Measurements from ENCODE around the gene DNHD1.
"Not testable (repeated sequence)": the region's sequence is repeated elsewhere in the genome, so short reads cannot be mapped to it uniquely, and the experiment has no call there.

Gene DNHD1

DNA sequence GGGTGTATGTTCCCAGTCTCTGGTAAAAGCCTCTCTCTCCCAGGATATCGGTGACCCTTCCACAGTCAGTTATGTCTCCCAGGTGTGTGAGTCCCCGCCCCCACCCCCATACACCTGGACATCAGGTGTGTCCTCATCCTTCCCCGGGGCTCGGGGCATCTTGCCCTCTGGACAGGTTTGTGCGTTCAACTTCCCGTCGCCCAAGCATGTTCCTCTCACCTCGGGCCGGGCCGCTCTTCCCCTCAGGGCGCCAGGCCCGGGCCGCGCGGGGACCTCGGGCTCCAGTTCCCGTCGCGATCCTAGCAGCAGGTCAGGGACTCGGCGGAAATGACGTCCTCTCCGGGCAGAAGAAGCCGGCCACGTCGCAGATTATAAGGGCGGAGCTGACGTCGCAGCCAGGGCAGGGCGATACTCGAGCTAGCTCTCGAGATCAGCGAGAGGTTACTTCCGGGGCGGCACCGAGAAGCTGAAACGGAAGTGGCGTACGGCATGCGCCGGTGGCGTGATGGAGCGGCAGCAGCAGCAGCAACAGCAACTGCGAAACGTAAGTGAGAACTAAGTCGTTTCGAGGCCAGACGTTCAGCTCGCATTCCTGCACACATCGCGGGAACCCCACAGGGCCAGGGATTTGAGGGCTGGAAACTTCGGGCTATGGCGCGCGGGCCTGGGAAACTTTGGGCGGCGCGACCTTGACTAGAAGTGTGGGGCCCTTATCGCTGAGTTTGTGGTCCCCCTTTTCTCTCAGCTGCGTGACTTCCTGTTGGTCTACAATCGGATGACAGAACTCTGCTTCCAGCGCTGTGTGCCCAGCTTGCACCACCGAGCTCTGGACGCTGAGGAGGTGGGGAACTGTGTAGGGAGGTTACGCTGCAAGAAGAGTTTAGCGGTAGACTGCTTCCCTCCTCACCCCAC is 15.8 kb upstream of the DNHD1 start, which contains the start of the genes ARFIP2 and TIMM10B:
ARFIP2 (minus strand) TSS at position 320 of the 912 bp plus-strand sequence. CDS start 910 bp downstream, outside the sequence.
TIMM10B (plus strand) TSS at position 490 of the 912 bp plus-strand sequence; CDS start at position 506, 16 bp downstream.
- DNase-seq (ENCODE audit: low read depth in 3 of 3): peak; percentile 88 to 91 (median 90)

DNA sequence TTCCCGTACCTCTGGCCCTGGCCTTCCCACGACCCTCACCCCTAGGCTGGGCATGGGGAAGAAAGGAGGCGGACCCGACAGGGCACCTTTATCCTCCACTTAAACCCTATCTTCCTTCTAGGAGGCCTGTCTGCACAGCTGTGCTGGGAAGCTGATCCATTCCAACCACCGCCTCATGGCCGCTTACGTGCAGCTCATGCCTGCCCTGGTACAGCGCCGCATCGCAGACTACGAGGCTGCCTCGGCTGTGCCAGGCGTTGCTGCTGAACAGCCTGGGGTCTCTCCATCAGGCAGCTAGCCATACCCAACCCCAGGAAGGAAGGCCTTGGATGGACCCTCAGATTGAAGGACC is 15.2 kb upstream of the DNHD1 start:
- no peak for DNase-seq (ENCODE audit: low read depth in 3 of 3)

DNA sequence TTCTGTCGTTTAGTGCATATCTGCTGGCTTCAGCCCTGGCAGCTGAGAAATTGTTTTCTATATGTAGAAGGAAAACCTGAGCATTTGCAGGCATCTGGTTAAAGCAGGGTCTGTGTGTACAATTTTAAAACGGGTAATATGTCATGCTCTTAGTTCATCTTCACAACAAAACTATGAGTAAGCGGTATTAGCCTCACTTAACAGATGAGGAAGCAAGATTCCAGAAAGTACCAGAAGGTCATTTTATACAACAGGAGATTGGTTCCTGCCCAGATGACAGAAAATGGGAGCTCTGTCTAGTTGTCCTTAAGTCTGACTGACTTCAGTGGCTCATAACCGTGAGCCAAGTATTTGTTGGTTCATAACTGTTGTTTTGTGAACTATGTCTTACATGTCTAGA is 14.6 kb upstream of the DNHD1 start:
- DNase-seq (ENCODE audit: low read depth in 3 of 3): no peak

DNA sequence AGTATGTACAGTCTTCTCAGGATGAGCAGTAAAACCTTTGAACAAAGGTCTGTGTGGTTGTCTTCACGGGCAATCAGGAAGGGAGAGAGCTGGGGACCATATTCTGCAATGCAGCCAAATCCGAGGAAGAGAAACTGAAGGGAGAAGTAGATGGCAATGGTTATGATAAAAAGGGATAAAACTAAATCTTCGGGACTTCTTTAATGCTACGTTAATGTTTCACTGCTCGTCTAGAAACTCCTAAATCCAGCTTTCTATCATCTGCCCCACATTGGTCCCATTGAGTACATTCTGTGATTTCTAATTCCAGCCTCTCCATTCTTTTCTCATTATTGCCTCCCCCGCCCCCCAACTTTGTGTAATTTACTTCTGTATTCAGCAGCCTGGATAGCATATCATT is 14.1 kb upstream of the DNHD1 start:
- DNase-seq (ENCODE audit: low read depth in 3 of 3): no peak

DNA sequence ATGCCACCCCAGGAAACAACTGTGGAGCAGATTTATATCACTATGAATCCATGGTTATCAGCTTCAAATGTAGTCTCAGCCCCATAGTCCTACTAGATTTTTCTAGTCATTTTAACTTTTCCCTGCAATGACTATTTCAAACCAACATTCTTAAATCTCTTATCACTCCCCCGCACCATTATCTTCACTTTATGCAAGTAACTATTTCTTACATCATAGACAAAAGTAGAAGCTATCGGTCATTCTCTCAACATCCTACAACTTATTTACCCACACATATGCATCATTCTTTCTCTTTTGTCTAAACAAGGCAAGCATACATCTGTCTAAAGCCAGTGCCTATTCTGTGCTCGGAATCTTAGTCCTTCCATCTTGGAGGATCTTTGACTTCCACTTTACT is 11.4 kb upstream of the DNHD1 start:
- no peak for DNase-seq (ENCODE audit: low read depth in 3 of 3)

DNA sequence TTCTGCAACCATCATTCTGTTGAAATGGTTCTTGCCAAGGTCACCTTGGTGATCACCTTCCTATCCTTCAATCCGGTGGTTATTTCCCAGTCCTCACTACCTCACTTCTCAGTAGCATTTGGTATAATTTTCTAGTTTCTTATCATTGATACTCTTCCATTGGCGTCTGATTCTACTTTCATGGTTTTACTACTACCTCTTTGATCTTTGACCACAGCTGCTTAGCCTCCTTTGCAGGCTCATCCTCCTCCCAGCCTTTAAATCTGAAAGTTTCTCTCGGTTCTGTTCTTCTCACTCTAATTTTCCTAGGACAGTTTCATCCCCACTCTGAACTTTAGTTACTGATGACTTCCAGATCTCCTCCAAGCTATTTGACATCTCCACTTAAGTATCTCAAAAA is 10.8 kb upstream of the DNHD1 start:
- no peak for DNase-seq (ENCODE audit: low read depth in 3 of 3)

DNA sequence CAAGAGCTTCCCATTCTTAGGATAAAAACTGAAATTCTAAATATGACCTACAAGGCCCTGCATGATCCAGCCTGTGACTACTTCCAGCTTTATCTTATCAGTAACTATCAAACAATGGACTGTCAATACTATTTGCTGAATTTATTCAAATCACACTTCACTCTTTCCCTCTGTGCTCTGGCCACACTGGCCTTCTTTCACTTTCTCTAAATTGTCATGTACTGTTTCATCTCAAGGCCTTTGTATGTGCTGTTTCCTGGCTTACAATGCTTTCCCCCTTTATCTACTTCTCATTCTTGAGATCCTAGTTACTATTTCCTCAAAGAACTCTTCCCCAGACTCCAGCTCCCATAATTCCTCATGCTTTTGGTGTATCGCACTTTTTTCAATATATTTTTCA is 10.1 kb upstream of the DNHD1 start:
- no peak for DNase-seq (ENCODE audit: low read depth in 3 of 3)

DNA sequence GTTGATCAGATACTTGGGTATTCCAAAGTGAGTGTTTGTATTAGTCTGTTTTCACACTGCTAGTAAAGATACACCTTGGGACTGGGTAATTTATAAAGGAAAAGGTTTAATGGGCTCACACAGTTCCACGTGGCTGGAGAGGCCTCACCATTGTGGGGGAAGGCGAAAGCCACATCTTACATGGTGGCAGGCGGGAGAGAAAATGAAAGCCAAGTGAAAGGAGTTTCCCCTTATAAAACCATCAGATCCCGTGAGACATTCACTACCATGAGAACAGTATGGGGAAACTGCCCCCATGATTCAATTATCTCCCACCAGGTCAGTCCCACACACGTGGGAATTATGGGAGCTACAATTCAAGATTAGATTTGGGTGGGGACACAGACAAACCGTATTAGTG is 8.7 kb upstream of the DNHD1 start:
- DNase-seq (ENCODE audit: low read depth in 3 of 3): no peak

DNA sequence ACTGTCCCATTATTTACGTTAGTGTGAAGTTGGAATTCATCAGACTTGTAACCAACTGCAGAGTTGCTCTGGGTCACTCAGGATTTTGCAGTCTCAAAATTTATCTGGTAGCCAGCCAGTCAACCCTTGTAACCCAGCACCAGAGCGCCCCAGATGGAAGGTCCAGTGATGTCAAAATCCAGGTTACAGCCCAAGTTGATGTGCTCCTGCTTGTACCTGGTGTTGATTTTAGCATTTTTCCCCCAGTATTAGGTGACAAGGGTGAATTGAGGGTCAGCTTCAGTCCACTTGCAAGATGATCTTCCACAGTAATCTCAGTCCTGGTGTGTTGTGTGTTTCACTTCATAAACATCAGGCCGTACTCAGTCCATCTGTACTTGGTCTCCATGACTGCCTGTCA is 8.3 kb upstream of the DNHD1 start:
- no peak for DNase-seq (ENCODE audit: low read depth in 3 of 3)

DNA sequence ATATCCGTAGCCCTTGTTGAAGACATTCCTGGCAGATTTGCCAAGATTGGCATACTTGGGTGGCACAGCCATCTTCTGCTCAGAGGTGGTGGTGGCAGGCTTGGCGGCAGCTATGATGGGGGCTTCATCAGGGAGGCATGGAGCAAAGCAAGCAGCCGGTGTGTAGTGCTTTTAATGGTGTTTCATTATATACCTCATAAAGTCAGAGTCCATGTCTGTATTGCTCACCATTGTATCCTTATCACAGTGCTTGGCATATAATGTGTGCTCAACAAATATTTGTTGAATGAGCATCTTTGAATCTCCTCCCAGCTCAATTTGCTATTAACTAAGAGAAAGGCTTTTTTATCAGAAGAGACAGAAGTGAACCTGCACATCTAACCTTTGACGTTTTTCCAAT is 7.8 kb upstream of the DNHD1 start:
- DNase-seq (ENCODE audit: low read depth in 3 of 3): no peak

DNA sequence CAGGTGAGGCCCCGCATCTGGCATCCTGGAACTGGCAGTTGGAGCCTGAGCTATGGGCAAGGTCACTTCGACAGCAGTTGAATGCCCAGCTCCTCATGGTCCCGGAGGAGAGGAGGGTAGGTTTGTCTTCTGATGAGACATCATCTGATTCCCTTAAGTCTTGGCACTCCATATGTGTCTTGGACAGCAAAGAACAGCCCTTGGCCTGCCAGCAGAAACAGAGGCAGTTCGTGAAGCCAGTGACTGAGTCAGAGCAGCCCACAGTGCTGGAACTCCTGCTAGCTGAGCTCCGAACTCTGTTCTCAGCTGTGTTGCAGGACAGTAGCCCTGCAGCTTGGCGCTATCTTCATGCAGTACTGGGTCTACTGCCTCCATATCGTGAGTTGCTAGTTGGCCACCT is 1.0 kb downstream of the DNHD1 start:
- DNase-seq (ENCODE audit: low read depth in 3 of 3): no peak

DNA sequence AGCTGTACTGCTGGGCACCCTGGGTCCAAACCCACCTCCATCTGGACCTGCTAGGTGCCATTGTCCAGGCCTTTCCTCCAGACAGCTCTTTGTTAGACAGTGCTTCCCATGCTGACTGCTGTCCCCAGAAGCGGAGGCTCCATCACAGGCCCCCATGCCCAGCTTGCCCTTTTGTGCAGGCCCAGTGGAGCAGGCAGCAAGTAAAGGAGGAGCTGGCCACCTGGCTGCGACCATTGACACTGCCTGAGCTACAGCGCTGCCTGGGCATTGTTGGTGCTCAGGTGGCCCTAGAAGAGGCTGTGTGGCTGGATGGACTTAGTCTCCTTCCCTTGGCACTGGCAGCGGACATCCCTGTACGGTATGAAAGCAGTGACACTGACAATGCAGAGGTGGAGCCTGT is 1.5 kb downstream of the DNHD1 start:
- no peak for DNase-seq (ENCODE audit: low read depth in 3 of 3)

DNA sequence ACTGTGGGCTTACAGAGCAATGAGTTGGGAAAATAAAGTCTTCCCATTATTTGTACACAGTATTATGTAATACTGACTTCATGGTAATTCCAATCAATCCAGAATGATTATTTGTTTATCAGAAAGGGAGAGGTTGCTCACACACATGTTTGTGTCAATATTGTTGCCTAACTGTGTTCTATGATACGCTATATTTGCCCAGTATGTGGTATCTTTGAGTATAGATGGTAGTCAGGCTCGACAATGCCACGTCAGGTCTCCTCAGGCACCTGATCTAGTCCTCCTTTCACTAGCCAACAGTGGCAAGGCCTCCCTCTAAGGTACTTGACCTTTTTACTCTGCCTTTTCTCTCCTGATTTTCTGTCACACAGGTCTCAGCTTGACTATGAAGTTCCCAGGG is 5.3 kb downstream of the DNHD1 start:
- DNase-seq (ENCODE audit: low read depth in 3 of 3): no peak

DNA sequence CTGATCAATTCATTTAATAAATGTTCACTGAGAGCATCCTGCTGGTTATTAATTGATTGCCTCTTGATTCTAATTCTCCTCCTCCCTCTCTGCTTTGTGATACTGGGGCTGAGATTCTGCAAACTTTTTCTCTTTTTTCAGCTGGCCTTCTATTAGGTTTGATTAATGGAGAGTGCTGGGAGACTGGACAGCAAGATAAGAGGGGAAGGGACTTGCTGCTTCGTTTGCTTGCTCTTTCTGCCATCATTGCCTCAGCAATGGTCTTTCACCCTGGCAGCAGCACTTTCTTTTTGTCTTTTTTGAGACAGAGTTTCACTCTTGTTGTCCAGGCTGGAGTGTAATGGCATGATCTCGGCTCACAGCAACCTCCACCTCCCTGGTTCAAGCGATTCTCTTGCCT is 7.1 kb downstream of the DNHD1 start:
- DNase-seq (ENCODE audit: low read depth in 3 of 3): no peak

DNA sequence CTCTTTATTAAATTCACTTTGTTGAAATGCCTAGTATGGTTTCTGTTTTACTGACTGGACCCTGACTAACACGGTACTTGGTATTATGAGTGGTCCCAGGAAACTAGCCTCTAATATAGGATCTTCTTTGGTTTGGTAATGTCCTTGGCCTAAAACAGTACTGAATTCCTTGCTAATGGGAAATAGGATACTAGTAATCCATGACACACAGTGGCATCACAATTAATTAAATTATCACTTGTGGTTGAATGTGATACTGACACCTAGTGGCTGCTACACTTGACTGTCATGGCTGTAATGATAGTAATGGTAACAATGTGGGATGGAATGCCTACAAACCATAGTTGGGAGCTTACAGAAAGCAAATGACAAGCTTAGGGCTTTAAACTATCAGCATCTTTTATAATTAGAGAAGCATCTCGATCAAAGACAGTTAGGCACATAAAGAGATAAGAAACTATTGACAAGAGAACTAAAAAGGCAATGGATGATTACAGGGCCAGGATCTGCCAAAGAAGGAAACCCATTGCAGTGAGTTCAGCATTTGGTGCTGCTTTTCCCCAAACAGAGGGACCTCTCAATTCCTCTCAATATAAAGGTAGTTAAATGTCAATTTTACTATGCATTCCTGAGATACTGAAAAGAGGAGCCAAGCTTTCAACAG is 8.6 kb downstream of the DNHD1 start:
- no peak for DNase-seq (ENCODE audit: low read depth in 3 of 3)

DNA sequence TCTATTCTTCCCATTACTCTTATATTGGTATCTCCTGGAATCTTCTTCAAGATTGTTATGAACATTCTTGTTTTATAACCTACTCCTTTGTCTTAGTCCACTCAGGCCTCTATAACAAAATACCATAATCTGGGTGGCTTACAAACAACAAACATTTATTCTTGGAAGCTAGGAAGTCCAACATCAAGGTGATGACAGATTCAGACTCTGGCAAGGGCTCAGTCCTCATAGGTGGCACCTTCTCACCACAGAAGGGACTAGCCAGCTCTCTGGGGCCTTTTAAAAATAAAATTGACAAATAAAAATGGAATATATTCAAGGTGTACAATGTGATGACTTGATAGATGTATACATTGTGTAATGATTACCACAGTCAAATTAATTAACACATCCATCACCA is 19.8 kb downstream of the DNHD1 start:
- DNase-seq (ENCODE audit: low read depth in 3 of 3): no peak

DNA sequence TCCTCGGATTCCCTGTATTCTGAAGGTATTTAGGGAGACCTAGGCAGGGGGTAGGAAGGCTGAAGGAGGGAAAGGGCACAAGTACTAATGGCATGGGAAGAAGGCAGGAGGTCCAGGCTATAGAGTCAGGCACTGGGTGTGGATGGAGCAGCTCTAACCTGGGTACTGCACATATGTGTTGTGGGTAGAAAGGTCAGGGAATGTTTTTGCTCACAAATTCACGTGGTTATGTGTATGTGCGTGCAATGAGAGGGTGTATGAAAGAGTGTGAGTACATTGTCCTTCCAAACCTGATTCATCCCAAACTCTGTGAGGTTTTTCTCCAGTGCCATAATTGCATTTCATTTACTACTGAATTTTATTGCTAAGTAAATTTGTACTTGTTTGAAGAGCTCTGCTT is 23.2 kb downstream of the DNHD1 start:
- no peak for DNase-seq (ENCODE audit: low read depth in 3 of 3)

DNA sequence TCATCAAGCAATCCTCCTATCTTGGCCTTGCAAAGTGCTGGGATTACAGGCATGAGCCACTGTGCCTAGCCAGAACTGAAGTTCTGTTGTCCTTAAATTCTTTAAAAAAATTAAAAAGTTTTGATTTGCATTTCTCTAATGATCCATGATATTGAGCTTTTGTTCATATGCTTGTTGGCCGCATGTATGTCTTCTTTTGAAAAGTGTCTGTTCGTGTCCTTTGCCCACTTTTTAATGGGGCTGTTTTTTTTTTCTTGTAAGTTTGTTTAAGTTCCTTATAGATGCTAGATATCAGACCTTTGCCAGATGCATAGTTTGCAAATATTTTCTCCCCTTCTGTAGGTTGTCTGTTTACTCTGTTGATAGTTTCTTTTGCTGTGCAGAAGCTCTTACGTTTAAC is 24.9 kb downstream of the DNHD1 start:
- not testable (repeated sequence) for DNase-seq (ENCODE audit: low read depth in 3 of 3)

DNA sequence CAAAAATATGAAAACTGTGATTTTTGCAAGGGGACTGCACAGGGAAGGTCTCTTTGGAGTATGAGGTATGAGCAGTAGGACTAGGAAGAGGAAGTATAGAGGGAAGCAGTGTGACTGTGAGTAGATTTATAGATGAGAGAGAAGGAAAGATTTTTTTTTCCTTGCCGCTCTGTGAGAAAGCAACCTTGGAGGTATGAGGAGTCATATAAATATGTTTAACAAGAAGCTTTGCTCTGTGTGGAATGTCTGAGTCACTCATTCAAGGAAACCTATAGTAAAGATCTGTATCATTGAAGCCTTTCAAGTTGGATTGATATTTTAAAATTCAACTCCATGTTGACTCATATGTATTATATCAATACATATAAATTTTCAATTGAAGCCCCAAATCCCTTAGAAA is 26.2 kb downstream of the DNHD1 start:
- DNase-seq (ENCODE audit: low read depth in 3 of 3): no peak

DNA sequence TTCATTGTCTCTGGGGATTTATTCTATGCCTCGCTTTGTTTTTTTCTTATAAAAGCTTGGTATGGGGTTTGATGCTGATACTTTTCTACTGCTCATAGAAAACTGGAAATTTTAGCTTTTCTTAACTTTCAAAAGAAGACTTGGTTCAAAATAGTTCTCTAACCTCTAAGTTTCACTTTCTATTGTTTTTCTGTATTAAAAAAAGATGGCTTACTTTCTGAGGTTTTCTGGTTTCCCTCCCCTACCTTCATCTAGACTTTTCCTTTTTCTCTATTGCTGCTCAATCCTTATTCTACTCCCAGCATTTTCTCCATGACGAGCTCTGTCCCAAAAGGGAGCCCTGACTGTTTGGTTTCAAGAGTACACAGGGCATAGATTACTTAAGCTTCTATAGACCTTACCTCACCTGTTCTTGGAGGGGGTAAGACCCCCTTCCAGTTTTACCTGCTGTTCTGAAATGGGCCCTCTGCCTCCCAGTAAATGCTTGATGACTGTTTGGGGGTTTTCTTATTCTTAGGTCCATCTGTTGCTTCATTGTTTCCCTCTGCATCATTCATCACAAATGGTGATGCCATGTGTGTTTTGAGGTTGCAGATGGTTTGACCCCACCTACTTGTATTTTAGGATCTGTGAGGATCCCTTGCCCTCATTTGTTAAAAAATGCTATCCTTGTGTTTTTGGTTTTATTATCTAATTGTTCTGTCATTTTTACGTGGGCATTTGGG is 29.5 kb downstream of the DNHD1 start:
- no peak for DNase-seq (ENCODE audit: low read depth in 3 of 3)

DNA sequence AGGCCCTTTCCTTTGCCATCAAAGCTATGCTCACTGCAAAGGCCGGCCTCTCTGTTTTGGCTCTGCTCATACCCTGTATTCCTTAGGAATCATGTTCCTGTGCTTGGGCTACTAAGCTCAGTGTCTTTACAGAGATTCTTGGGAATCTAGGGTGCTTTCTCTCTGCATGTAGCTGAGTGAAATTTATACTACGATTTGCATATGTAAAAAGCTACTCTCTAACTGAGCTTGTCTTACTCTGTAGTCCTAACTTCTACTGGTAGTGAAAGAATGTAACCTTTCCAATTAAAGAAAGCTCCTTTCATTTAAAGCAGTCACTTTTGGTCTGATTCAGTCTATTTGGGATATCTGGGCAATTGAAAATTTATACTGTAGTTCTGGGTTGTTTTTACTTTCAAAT is 32.2 kb downstream of the DNHD1 start:
- DNase-seq (ENCODE audit: low read depth in 3 of 3): no peak

DNA sequence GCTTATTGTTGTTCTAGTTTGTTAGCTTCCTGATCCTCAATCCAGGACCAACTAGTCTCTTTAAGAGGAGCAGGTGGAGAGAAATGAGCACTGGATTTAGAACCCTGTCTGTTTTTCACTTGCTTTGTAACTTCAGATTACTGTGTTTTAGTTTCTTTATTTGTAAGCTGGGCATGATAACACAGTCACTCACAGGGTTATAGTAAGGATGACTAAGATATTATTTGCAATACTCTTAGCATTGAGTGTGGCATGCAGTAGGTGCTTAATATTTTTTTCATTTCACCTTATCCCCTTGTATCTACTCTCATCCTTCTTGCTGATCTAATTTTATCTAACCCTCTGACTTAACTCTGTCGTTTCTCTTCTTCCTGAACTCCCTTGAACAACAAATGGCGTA is 33.8 kb downstream of the DNHD1 start:
- no peak for DNase-seq (ENCODE audit: low read depth in 3 of 3)
